ENCODE measurements around the gene ZC3H10. TPM values are rescaled to one million over a fixed set of nuclear protein-coding genes. Genes with fewer than 3 reads are reported as not detected.

The ZC3H10 gene
- total and polyA plus RNA-seq, 2 of the 13 experiments (the other 11 are each of a cell fraction or from before 2014, with no cell fraction given) = 0.70 to 2.3 TPM

GRCh38 chr12:56119361-56119796 is 1.3 kb downstream of the ZC3H10 start (continued):
- TF ChIP-seq NR0B2 (CRISPR knock-in tag; IDR thresholded peaks at IDR 0.05) (0 out of 2 replicates have a peak, but pooled peaks have one; percentile 39), ARID5B (CRISPR knock-in tag; IDR thresholded peaks at IDR 0.05) (peak; percentile 52), ZNF878 (CRISPR knock-in tag; IDR thresholded peaks at IDR 0.05) (no peak), NR2F1 (CRISPR knock-in tag; IDR thresholded peaks at IDR 0.05) (peak; percentile 33 to 72; a peak in 1 of 4 replicates), ZNF275 (CRISPR knock-in tag; IDR thresholded peaks at IDR 0.05; ENCODE audit: borderline replicate concordance) (0 out of 2 replicates have a peak, but pooled peaks have one; percentile 17), MED1 (CRISPR knock-in tag; IDR thresholded peaks at IDR 0.05) (0 out of 2 replicates have a peak, but pooled peaks have one; percentile 12), HES4 (CRISPR knock-in tag; IDR thresholded peaks at IDR 0.05; ENCODE audit: borderline replicate concordance) (no peak), AGO1 (IDR thresholded peaks at IDR 0.05; ENCODE audit: low read depth, low read length, poor library complexity, severe bottlenecking) (no peak), PITX1 (CRISPR knock-in tag; IDR thresholded peaks at IDR 0.05) (peak; percentile 84), ZBTB34 (CRISPR knock-in tag; IDR thresholded peaks at IDR 0.05) (no peak), ELF3 (CRISPR knock-in tag; IDR thresholded peaks at IDR 0.05) (no peak), SMAD9 (CRISPR knock-in tag; IDR thresholded peaks at IDR 0.05) (no peak), TIGD3 (CRISPR knock-in tag; IDR thresholded peaks at IDR 0.05; ENCODE audit: borderline replicate concordance) (no peak), TEAD3 (CRISPR knock-in tag; optimal IDR thresholded peaks at IDR 0.05; ENCODE audit: borderline replicate concordance) (peak; percentile 58), MTA3 (CRISPR knock-in tag; IDR thresholded peaks at IDR 0.05) (no peak), ZNF503 (CRISPR knock-in tag; IDR thresholded peaks at IDR 0.05) (0 out of 2 replicates have a peak, but pooled peaks have one; percentile 19), ZNF746 (CRISPR knock-in tag; IDR thresholded peaks at IDR 0.05) (no peak), FOXJ3 (CRISPR knock-in tag; IDR thresholded peaks at IDR 0.05; ENCODE audit: borderline replicate concordance) (no peak), ZNF75D (CRISPR knock-in tag; IDR thresholded peaks at IDR 0.05; ENCODE audit: borderline replicate concordance) (no peak)

Data from HepG2 (cell line).